CD4-positive, alpha-beta T cell treated with Interleukin-15 for 4 hours (primary cell): Measurements from ENCODE around the gene OR6M1.

Source experiments
- DNase-seq: peaks from one replicate; pipeline ENCODE4 v3.0.0-alpha.2; 2020; ENCODE audit warnings: low spot score

Gene OR6M1, protein sequence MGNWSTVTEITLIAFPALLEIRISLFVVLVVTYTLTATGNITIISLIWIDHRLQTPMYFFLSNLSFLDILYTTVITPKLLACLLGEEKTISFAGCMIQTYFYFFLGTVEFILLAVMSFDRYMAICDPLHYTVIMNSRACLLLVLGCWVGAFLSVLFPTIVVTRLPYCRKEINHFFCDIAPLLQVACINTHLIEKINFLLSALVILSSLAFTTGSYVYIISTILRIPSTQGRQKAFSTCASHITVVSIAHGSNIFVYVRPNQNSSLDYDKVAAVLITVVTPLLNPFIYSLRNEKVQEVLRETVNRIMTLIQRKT

GRCh38 chr11:123806249-123806648, at the start of gene OR6M1:
TSS of gene OR6M1 (minus strand) at chr11:123806349. CDS start at chr11:123806349, 0 bp downstream.
- no peak for DNase-seq

DNA sequence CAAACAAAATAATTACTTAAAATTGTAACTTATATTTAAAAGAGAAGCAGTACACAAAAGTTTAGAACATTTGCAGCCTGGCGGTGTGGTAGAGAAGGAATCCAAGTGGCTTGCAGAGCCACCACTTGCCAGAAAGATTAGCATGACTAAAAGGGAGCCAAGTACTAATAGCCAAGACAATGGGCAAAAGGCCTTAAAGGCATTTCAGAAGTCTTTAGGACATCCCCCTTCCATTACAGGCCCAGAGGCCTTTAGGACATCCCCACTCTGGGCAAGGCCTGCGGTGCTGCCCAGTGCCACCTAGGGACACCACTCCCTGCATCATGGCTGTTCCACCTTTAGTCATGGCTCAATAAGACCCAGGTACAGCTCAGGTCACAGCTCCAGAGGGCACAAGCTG, 46.9 kb upstream of the OR6M1 start:
- no peak for DNase-seq

DNA sequence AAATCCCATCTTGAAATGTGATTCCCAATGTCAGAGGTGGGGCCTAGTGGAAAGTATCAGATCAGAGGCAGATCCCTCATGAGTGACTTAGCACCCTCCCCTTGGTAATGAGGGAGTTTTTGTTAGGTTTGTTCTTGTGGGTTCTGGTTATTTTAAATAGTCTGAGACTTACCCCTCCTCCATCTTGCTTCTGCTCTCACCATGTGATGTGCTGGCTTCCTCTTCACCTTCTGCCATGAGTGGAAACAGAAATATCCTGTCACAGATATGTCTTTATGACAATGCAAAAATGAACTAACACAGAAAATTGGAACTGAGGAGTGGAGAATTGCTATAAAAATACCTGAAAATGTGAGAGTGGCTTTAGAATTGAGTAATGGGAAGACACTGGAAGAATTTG, 46.2 kb upstream of the OR6M1 start:
- DNase-seq = no peak

DNA sequence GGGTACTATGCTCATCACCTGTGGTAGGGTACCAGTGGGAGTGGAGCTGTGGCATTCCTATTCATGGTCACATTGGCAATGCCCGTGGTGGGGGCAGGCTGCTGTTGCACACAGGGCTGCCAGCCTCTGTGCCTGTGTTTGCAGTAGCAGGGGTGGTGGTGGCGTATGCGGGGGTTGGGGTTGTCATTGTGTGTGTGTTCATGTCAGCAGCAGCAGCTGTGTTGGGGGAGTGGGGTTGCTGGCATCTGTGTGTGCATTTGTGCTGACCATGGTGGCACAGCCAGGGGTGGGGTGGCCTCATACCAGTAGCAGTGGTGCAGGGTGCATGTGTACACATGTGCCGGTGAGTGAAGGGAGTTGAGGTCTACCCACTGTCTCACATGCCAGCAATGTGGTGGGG, 45.0 kb upstream of the OR6M1 start:
- DNase-seq = no peak

DNA sequence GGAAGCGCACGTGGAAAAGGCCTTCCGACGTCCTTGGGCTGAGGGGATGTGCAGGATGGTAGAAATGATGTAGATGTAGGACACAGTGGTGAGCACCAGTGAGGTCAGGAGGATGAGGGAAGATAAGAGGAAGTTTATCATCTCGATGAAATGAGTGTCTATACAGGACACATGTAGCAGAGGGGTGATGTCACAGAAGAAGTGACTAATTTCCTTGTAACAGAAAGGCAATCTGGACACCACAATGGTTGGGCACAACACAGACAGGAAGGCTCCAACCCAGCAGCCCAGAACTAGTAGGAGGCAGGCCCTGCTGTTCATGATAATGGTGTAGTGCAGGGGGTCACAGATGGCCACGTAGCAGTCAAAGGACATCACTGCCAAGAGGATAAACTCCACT, 35.0 kb upstream of the OR6M1 start:
- DNase-seq = no peak

GRCh38 chr11:123839131-123839530, 33.0 kb upstream of the OR6M1 start:
- no peak for DNase-seq

GRCh38 chr11:123838659-123839058, 32.5 kb upstream of the OR6M1 start:
- DNase-seq = no peak

GRCh38 chr11:123838199-123838598, 32.0 kb upstream of the OR6M1 start:
- no peak for DNase-seq

DNA sequence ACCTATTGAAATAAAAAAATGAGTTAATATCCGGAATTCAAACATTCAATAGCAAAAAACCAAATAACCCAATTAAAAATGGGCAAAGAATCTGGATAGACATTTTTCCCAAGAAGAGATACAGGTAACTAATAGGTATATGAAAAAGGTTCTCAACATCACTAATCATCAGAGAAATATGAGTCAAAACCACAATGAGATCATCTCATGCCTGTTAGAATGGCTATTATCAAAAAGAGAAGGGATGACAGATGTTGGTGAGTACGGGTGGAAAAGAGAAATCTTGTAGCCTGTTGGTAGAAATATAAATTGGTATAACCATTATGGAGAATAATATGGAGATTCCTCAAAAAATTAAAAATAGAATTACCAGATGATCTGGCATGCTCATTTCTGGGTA, 26.9 kb upstream of the OR6M1 start:
- no peak for DNase-seq

DNA sequence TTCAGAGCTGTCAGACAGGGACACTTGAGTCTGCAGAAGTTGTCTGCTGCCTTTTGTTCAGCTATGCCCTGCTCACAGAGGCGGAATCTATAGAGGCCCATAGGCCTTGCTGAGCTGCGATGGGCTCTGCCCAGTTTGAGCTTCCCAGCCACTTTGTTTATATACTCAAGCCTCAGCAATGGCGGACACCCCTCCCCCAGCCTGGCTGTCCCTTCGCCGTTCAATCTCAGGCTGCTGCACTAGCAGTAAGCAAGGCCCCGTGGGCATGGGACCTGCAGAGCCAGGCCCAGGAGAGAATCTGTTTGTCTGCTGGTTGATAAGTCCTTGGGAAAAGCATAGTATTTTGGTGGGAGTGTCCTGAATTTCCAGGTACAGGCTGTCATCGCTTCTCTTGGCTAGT, 23.6 kb upstream of the OR6M1 start:
- DNase-seq = no peak

DNA sequence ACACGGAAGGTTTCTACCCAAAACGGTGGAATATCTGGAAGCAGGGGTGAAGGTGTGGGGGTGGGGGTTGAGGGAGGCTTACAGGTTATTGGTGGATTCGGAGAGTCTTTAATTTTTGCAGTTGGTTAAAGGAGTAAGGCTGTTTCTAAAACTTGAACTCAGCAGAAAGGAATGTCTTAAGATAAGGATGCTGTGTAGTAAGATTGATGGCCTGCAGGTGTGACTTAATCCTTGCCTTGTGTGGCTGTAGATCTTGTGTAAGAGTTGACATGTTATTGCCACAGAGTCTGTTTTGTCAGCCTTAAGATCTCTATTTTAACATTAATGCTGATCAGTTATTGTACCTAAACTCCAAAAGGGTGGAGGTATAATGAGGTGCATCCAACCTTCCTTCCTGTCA, 16.4 kb upstream of the OR6M1 start:
- no peak for DNase-seq

- no peak for DNase-seq
These were observed 15.9 kb upstream of the OR6M1 start for GRCh38 chr11:123822032-123822431.

DNA sequence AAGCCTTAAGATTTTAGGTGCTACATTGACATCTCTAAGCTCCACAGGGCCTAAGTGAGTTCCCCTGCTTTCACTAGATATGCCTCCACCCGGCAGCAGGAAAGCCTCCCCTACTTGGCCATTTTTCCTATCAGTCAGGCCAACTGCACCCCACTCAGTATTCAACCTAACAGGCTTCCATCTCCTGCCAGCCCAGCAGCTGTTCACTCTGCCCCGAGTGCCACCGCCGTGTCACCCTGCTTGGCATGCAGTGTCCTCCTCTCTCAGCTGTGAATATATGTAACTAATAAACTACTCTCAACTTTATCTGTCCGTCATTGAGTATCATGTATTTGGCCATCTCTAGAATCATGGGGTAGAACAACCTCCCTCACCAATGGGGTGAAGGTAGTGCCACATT, 9.0 kb upstream of the OR6M1 start:
- no peak for DNase-seq

DNA sequence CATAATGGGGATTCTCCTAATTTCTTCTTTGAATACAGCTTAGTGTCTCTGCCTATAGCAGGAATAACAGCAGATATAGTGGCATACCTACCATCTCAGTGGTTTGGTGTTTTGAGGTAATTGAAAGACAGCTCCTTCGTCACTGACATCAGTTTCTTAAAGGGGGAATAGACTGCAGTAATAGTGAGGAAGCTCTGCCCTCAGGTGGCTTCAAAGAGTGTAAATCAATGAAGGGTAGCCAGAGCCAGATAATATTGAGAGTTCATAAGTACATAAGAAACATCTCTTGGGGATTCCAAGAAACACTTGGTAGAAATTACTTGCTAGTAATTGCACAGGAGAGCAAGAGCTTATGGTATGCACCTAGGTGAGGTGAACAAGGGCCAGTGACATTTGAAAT, 4.4 kb downstream of the OR6M1 start:
- DNase-seq = no peak

- no peak for DNase-seq
These were observed 6.1 kb downstream of the OR6M1 start for GRCh38 chr11:123800036-123800435.

DNA sequence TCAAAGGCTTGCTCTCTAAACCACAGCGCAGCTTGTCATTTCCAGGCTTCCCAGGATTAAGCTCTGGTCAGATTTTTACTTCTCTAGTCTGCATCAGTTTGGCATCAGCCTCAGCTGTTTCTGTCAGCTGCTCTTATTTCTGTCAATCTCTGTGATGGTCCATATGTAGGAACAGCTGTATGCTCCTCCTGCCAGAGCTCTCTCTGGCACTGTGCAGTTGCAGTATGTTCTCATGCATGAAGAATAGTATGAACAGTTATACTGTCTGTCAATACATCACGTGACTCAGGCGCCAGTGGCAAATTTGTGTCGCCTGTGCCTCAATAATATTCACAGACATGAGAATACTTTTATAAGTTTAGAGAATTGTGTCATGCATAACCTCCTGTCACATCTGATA, 6.7 kb downstream of the OR6M1 start:
- no peak for DNase-seq

DNA sequence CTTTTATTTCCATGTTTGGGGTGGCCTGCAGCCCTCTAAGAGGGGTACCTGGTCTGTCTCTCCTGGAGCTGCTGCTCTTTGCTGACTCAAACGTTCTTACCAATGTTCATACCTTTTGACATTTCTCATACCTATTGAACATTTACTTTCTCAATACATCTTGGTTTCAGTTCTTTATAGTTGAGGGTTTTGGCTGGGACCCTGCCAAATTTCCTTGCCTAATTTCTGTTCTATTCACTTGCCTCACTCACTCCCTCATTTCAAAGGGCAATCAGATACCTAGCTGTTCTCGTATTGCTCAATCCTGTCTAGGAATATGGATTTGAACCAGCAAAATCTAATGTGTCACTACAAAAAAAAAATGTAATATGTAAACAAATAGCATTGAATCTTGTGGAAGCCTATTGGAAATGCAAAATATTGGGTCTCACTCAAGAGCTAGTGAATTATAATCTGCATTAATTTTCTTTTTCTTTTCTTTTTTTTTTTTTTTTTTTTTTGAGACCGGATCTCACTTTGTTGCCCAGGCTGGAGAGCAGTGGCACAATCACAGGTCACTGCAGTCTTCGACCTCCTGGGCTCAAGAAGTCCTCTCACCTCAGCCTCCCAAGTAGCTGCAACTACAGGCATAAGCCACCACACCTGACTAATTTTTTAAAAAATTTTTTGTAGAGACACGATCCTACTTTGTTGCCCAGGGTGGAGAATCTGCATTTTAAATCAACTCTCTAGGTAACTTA, 7.5 kb downstream of the OR6M1 start:
- DNase-seq = no peak

DNA sequence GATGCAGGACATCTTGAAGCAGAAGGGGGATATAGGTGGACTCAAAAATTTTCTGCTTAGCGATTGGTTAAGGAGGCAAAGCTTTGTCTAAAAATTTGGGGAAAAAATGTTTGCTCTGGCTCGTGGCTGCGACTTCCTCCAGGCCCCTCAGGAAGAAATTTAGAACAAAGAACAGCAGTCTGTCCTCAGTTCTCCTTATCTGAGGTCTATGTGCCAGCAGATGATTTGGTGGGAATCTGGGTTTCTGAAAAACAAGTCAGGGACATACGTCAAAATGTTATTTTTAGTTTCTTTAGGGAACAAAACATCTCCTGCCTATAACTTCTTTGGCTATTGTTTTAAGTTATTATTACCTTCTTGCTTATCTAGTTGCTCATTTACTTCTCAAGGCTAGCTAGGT, 8.1 kb downstream of the OR6M1 start:
- DNase-seq = no peak

DNA sequence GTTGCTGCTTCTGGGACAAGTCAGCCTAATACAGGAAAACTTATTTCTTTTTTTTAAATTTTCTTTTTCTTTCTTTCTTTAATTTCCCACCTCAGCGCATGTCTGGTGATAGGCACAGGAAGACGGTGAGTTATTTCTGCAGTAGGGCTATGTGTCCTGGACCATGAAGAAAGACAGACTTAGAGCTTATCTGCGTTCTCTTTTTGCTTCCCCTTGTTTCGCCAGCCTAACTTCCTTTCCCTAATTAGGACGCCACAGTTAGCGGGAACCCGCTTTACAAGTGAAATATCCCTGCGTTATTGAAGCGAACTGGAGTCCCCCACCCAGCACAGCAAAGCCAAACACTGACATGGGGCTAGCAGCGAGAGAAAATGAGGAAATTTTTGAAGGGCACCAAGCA, 8.6 kb downstream of the OR6M1 start:
- no peak for DNase-seq

GRCh38 chr11:123797114-123797513, 9.0 kb downstream of the OR6M1 start:
- DNase-seq = no peak

- DNase-seq = no peak
These were observed 9.9 kb downstream of the OR6M1 start for GRCh38 chr11:123796226-123796625.

GRCh38 chr11:123783536-123783935, 22.6 kb downstream of the OR6M1 start:
- no peak for DNase-seq

GRCh38 chr11:123778511-123778910, 27.6 kb downstream of the OR6M1 start:
- DNase-seq = no peak
